SK-N-SH treated with all-trans-retinoic acid at 6 μM for 48 hours (cell line): ENCODE results near the gene CUEDC1.
"Not testable (repeated sequence)": the region's sequence is repeated elsewhere in the genome, so short reads cannot be mapped to it uniquely, and the experiment has no call there.

Experiments used
- ARNTL ChIP-seq: fragments of 450-650 bp; formaldehyde crosslinking; IDR thresholded peaks from 2 replicates; pipeline ENCODE4 v1.5.0; 2020; ENCODE audit warnings: low read depth, mild to moderate bottlenecking, moderate library complexity, borderline replicate concordance
- BACH2 ChIP-seq: fragments of 250-450 bp; sonication (Bioruptor Pico); IDR thresholded peaks from 2 replicates; pipeline ENCODE4 v1.9.0; 2021; ENCODE audit warnings: mild to moderate bottlenecking, borderline replicate concordance
- ESRRG ChIP-seq: fragments of 250-450 bp; sonication (Bioruptor Pico); IDR thresholded peaks from 2 replicates; pipeline ENCODE4 v1.6.1; 2021; ENCODE audit warnings: mild to moderate bottlenecking
- GLIS3 ChIP-seq: fragments of 250-450 bp; sonication (Bioruptor Pico); IDR thresholded peaks from 2 replicates; pipeline ENCODE4 v1.5.0; 2020; ENCODE audit warnings: mild to moderate bottlenecking, moderate library complexity
- RARB ChIP-seq: fragments of 250-450 bp; sonication (Bioruptor Pico); IDR thresholded peaks from 2 replicates; pipeline ENCODE4 v1.8.0; 2021; ENCODE audit warnings: mild to moderate bottlenecking, moderate library complexity
- SNAI2 ChIP-seq: fragments of 250-450 bp; sonication (Bioruptor Pico); IDR thresholded peaks from 2 replicates; pipeline ENCODE4 v1.5.0; 2020; ENCODE audit warnings: mild to moderate bottlenecking, moderate library complexity
- TOX ChIP-seq: fragments of 250-450 bp; sonication (Bioruptor Pico); IDR thresholded peaks from 2 replicates; pipeline ENCODE4 v1.8.0; 2021; ENCODE audit warnings: mild to moderate bottlenecking, moderate library complexity, borderline replicate concordance
- ZNF565 ChIP-seq: fragments of 450-650 bp; formaldehyde crosslinking; conservative IDR thresholded peaks from 2 replicates; pipeline ENCODE4 v1.5.0; 2020; ENCODE audit warnings: low read depth, mild to moderate bottlenecking, moderate library complexity
- ZNF70 ChIP-seq: fragments of 450-650 bp; formaldehyde crosslinking; IDR thresholded peaks from 2 replicates; pipeline ENCODE4 v1.5.0; 2020; ENCODE audit warnings: mild to moderate bottlenecking, moderate library complexity
- TF ChIP-seq, protein P1 (sequence below): fragments of 250-450 bp; sonication (Bioruptor Pico); IDR thresholded peaks from 2 replicates; pipeline ENCODE4 v1.5.1; 2020; ENCODE audit warnings: low read depth, mild to moderate bottlenecking, moderate library complexity

DNA sequence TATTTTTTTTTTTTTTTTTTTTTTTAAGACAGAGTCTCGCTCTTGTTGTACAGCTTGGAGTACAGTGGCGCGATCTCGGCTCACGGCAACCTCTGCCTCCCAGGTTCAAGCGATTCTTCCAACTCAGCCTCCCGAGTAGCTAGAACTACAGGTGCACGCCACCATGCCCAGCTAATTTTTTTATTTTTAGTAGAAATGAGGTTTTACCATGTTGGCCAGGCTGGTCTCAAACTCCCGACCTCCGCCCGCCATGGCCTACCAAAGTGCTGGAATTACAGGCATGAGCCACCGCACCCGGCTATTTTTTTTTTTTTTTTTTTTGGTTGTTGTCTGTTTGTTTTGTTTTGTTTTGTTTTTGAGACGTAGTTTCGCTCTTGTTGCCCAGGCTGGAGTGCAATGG is 3.2 kb upstream of the CUEDC1 start:
- TF ChIP-seq ESRRG (CRISPR knock-in tag); BACH2 (CRISPR knock-in tag); RARB (CRISPR knock-in tag); ZNF565 (CRISPR knock-in tag); SNAI2 (CRISPR knock-in tag); TOX (CRISPR knock-in tag); ZNF70 (CRISPR knock-in tag); GLIS3 (CRISPR knock-in tag); ARNTL: not testable (repeated sequence)
- TF ChIP-seq, protein P1, sequence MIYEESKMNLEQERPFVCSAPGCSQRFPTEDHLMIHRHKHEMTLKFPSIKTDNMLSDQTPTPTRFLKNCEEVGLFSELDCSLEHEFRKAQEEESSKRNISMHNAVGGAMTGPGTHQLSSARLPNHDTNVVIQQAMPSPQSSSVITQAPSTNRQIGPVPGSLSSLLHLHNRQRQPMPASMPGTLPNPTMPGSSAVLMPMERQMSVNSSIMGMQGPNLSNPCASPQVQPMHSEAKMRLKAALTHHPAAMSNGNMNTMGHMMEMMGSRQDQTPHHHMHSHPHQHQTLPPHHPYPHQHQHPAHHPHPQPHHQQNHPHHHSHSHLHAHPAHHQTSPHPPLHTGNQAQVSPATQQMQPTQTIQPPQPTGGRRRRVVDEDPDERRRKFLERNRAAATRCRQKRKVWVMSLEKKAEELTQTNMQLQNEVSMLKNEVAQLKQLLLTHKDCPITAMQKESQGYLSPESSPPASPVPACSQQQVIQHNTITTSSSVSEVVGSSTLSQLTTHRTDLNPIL (CRISPR knock-in tag), result not testable (repeated sequence)
